Activated CD4-positive, alpha-beta T cell treated with anti-CD3 and anti-CD28 coated beads, Interleukin-2, amount 50 U/mL, for 1 hour (primary cell): ENCODE measurements around the gene C2CD2.

Experiments
- DNase-seq: peaks from one replicate; pipeline ENCODE4 v3.0.0-alpha.2; 2020

C2CD2 gene

DNA sequence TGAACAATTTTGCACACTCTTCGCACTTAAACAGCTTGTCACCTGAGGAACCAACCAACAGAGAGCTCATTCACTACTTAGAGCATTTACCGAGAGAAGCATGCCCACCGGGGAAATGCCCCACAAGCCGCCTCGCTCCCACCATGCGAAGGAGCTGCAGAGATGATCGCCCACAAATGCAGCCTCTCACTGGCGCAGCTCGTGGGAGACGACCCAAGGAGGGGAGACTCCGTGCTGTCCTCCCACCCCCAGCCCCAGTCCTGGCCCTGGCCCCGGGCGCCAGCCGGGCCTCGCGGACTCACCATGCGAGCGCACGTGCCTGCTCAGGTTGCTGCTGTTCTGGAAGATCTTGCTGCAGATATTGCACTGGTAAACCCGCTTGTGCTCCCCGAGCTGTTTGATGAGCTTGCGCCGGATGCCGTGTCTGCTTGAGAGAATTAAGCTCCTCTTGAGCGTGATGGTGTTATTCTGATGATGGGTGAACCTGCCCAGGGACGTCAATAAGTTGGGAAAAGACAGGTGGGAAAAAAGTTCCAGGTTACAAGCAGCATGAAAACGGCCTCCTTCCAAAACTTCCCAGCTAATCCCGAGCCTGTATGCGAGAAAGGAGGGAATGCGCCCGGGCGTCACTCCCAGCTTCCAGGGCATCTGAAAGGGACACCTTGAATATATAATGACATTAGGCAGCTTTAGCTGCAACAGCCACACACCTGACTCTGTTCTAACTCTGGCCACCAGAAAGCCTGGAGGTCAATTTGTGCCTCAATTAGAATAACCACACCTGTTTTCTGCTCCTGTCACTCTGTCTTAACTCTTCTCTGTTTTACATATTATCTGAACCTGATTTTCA is 117.4 kb downstream of the C2CD2 start:
- no peak for DNase-seq

GRCh38 chr21:41835711-41836154 is 118.1 kb downstream of the C2CD2 start:
- no peak for DNase-seq
